Endothelial cell of umbilical vein (primary cell): ENCODE data around the gene DMXL1. TPM values are rescaled to one million over a fixed set of nuclear protein-coding genes. Genes with fewer than 3 reads are reported as not detected.

Source experiments
- BruUV-seq: library from RNA; stranded (reverse); fragments of 400-500 nt; replicated peaks from 2 replicates; lab custom pipeline; 2021; lab: Mats Ljungman, UMichigan
- CTCF ChIA-PET: fragments of 300-600, 350-600 bp; sonication (Branson Sonifier 250); formaldehyde crosslinking; loops from one replicate; lab custom pipeline; 2021; ENCODE audit warnings: antibody characterized with exemption, inconsistent platforms; lab: Charles Lee
- POLR2A ChIA-PET: fragments of 300-600, 350-600 bp; sonication (Branson Sonifier 250); formaldehyde crosslinking; loops from one replicate; lab custom pipeline; 2021; ENCODE audit warnings: antibody characterized with exemption, inconsistent platforms; lab: Charles Lee
- DNase-seq: peaks from one replicate; pipeline ENCODE4 v3.0.0-alpha.2; 2011; ENCODE audit warnings: low read depth, low spot score
- FAIRE-seq: peaks from 2 replicates; lab custom pipeline; 2011; peaks lifted over from hg19 to GRCh38; lab: Jason Lieb, UNC
- H2AFZ ChIP-seq: 2 replicates; pipeline ENCODE4 v1.6.0; 2012; ENCODE audit warnings: low read depth, low read length, control low read depth, inconsistent platforms
- H3K27ac ChIP-seq: 2 replicates; pipeline ENCODE4 v1.5.1; 2011; ENCODE audit warnings: low read depth, mild to moderate bottlenecking, control low read depth, low read length, moderate library complexity; ENCODE audit not compliant: insufficient read depth
- H3K27me3 ChIP-seq, 2 experiments: 2 replicates each; pipeline versions ENCODE4 v1.6.0 to v1.6.1; 2011; ENCODE audit warnings: low read length in 2 of 2, mixed read lengths in 1 of 2; ENCODE audit not compliant: control insufficient read depth in 2 of 2, insufficient read depth in 2 of 2
- H3K36me3 ChIP-seq, 2 experiments: 2 replicates in 1 of 2; 3 replicates in 1 of 2; pipeline ENCODE4 v1.5.1; 2011; ENCODE audit warnings: low read length in 2 of 2, mild to moderate bottlenecking in 1 of 2, moderate library complexity in 1 of 2; ENCODE audit not compliant: control insufficient read depth in 2 of 2, insufficient read depth in 2 of 2; ENCODE audit errors: extremely low read depth in 1 of 2
- H3K4me1 ChIP-seq: 3 replicates; pipeline ENCODE4 v1.5.1; 2011; ENCODE audit warnings: mild to moderate bottlenecking, low read length; ENCODE audit not compliant: control insufficient read depth, insufficient read depth; ENCODE audit errors: extremely low read depth
- H3K4me2 ChIP-seq: 2 replicates; pipeline ENCODE4 v1.6.1; 2011; ENCODE audit warnings: low read length, control low read depth, mixed read lengths; ENCODE audit not compliant: insufficient read depth
- H3K4me3 ChIP-seq, 3 experiments: fragments of 200-600 bp in 1 of 3; sonication (generic), shearing (Covaris generic) in 1 of 3; replicated peaks in 1 of 3; 2 replicates each; pipeline ENCODE4 v1.5.1; 2011 to 2016; ENCODE audit warnings: control low read depth in 3 of 3, low read length in 3 of 3, mild to moderate bottlenecking in 2 of 3, inconsistent platforms in 1 of 3, low read depth in 1 of 3, moderate library complexity in 1 of 3; ENCODE audit not compliant: insufficient read depth in 1 of 3
- H3K79me2 ChIP-seq: 2 replicates; pipeline ENCODE4 v1.6.0; 2012; ENCODE audit warnings: low read length, inconsistent platforms; ENCODE audit not compliant: control insufficient read depth, insufficient read depth
- H3K9ac ChIP-seq: replicated peaks from 2 replicates; pipeline ENCODE3; 2011; ENCODE audit warnings: low read length, control low read depth; ENCODE audit not compliant: insufficient read depth; ENCODE audit errors: extremely low read depth
- H3K9me1 ChIP-seq: replicated peaks from 3 replicates; pipeline ENCODE4 v1.6.0; 2011; ENCODE audit warnings: mild to moderate bottlenecking, low read length; ENCODE audit not compliant: control insufficient read depth, insufficient read depth; ENCODE audit errors: extremely low read depth
- H3K9me3 ChIP-seq: replicated peaks from 2 replicates; pipeline ENCODE4 v1.5.1; 2012; ENCODE audit warnings: low read length, inconsistent platforms; ENCODE audit not compliant: control insufficient read depth, insufficient read depth
- H4K20me1 ChIP-seq: replicated peaks from 2 replicates; pipeline ENCODE3; 2011; ENCODE audit warnings: mild to moderate bottlenecking, low read length; ENCODE audit not compliant: control insufficient read depth, insufficient read depth; ENCODE audit errors: extremely low read depth
- CTCF ChIP-seq, 2 donors: IDR thresholded peaks; 1 replicate in 1 of 2; 2 replicates in 1 of 2; pipeline ENCODE4 v1.5.1; 2011; ENCODE audit warnings: low read length in 2 of 2, mild to moderate bottlenecking in 2 of 2, moderate library complexity in 2 of 2, control low read depth in 1 of 2, inconsistent platforms in 1 of 2, low read depth in 1 of 2; ENCODE audit not compliant: insufficient read depth in 1 of 2; ENCODE audit errors: extremely low read depth in 1 of 2
- EZH2 ChIP-seq: IDR thresholded peaks from 2 replicates; pipeline ENCODE4 v1.6.1; 2012; ENCODE audit warnings: borderline replicate concordance, low read depth, mild to moderate bottlenecking, moderate library complexity, low read length, inconsistent platforms; ENCODE audit not compliant: severe bottlenecking
- FOS ChIP-seq: IDR thresholded peaks from 2 replicates; pipeline ENCODE4 v1.6.1; 2011; ENCODE audit warnings: mild to moderate bottlenecking, low read length, moderate library complexity, borderline replicate concordance; ENCODE audit not compliant: insufficient read depth
- GATA2 ChIP-seq: IDR thresholded peaks from 2 replicates; pipeline ENCODE4 v1.7.0; 2011; ENCODE audit warnings: low read depth, mild to moderate bottlenecking, moderate library complexity, mixed read lengths, low read length; ENCODE audit not compliant: insufficient read length, insufficient read depth
- JUN ChIP-seq: IDR thresholded peaks from 2 replicates; pipeline ENCODE4 v1.6.1; 2011; ENCODE audit warnings: borderline replicate concordance, low read depth; ENCODE audit not compliant: insufficient read length, insufficient read depth
- MAX ChIP-seq: IDR thresholded peaks from 2 replicates; pipeline ENCODE4 v1.6.1; 2011; ENCODE audit not compliant: insufficient read depth, insufficient read length
- MYC ChIP-seq: IDR thresholded peaks from one replicate; pipeline ENCODE4 v1.6.1; 2011; ENCODE audit warnings: mild to moderate bottlenecking, low read depth, low read length
- POLR2A ChIP-seq: IDR thresholded peaks from 2 replicates; pipeline ENCODE4 v1.6.1; 2012; ENCODE audit warnings: low read depth, mild to moderate bottlenecking, control low read depth, low read length
- POLR2AphosphoS5 ChIP-seq: IDR thresholded peaks from 2 replicates; pipeline ENCODE4 v1.6.1; 2012; ENCODE audit warnings: low read depth, mild to moderate bottlenecking, control low read depth, low read length, moderate library complexity; ENCODE audit not compliant: insufficient read depth
- dilution Hi-C: fragments of 300-500 bp; cut with MboI; formaldehyde crosslinking; loops from one replicate; pipeline ENCODE4 v1.15.0; 2019; ENCODE audit warnings: low sequenced_read_pairs; ENCODE audit not compliant: extremely low pct_ligation_motif_present
- intact Hi-C: fragments of 100-400 bp; cut with micrococcal nuclease; formaldehyde crosslinking; loops from one replicate; pipeline ENCODE4 v1.10.0; 2022
- polyA plus RNA-seq, 4 experiments: library from polyadenylated mRNA; depleted of rRNA in 3 of 4; stranded (reverse) in 3 of 4; unstranded in 1 of 4; fragments of >200 nt; gene quantifications; 2 replicates each; pipeline versions ENCODE4 v1.2.1 to v1.2.3, GENCODE V29; 2011 to 2012; ENCODE audit warnings: missing spikeins in 1 of 4
- total RNA-seq: library from RNA; stranded (reverse); gene quantifications from 2 replicates; pipeline ENCODE4 v1.2.3, GENCODE V29; 2021

The DMXL1 gene
- total and polyA plus RNA-seq, 2 donors (not counting 3 experiments of a cell fraction or from before 2014, with no cell fraction given): 5.4 to 24.7 TPM

GRCh38 chr5:119255571-119256356, 184.9 kb downstream of the DMXL1 start:
- no peak overlapping the region for H3K27ac ChIP-seq
- BruUV-seq: no TSS peak
- H3K27me3 ChIP-seq: no peaks in the 10 kb centered on the region
- no peaks in the 10 kb centered on the region for H3K79me2 ChIP-seq
- H3K9ac ChIP-seq: no peak overlapping the region
- dilution Hi-C loops: no loop called here
- DNase-seq: peak; percentile 28
- H3K4me1 ChIP-seq: no peaks in the 10 kb centered on the region
- TF ChIP-seq JUN (no peak), CTCF (IDR thresholded peaks at IDR 0.05; ENCODE audit: extremely low read depth in 1 of 2, insufficient read depth in 1 of 2, low read depth in 1 of 2, low read length in 2 of 2) (peak; percentile 45 to 52)
- ChIA-PET CTCF (interaction anchor here (1.0 to 5.3 kb wide), 10 partner anchors 8 to 267 kb away, joined by 3 to 44 read pairs (median 6); partner anchors contain the start of genes DMXL1 and DTWD2), POLR2A (no interaction called here)
- no peaks in the 10 kb centered on the region for H4K20me1 ChIP-seq
- H2AFZ ChIP-seq: no peak overlapping the region
- no peaks in the 10 kb centered on the region for H3K36me3 ChIP-seq
- intact Hi-C loops: loop anchor here (1.0 kb wide), 3 partner anchors 156 to 267 kb away; partner anchors contain the start of gene DTWD2
- H3K4me3 ChIP-seq: no peak overlapping the region
- peak; percentile 74 for FAIRE-seq
- no peaks in the 10 kb centered on the region for H3K9me1 ChIP-seq
- H3K9me3 ChIP-seq: no peaks in the 10 kb centered on the region
- H3K4me2 ChIP-seq: no peak overlapping the region

GRCh38 chr5:119257613-119258012, 186.7 kb downstream of the DMXL1 start:
- H2AFZ ChIP-seq: no peak overlapping the region
- no peak overlapping the region for H3K4me3 ChIP-seq
- no peaks in the 10 kb centered on the region for H3K9me3 ChIP-seq
- ChIA-PET POLR2A (no interaction called here), CTCF (interaction anchor here (4.7 to 5.3 kb wide), 2 partner anchors 154 to 269 kb away, joined by 25 to 44 read pairs; partner anchors contain the start of gene DTWD2)
- DNase-seq (no peak), FAIRE-seq (no peak)
- H3K27ac ChIP-seq: no peak overlapping the region
- TF ChIP-seq FOS (no peak), MAX (no peak), EZH2 (no peak), POLR2A (no peak), CTCF (IDR thresholded peaks at IDR 0.05; ENCODE audit: extremely low read depth in 1 of 2, insufficient read depth in 1 of 2, low read depth in 1 of 2, low read length in 2 of 2) (no peak), GATA2 (no peak), JUN (no peak), MYC (no peak), POLR2AphosphoS5 (no peak)
- no peaks in the 10 kb centered on the region for H3K36me3 ChIP-seq
- H3K27me3 ChIP-seq: no peaks in the 10 kb centered on the region
- H3K4me2 ChIP-seq: no peak overlapping the region
- H3K79me2 ChIP-seq: no peaks in the 10 kb centered on the region
- BruUV-seq: no TSS peak
- H3K9ac ChIP-seq: no peak overlapping the region
- intact Hi-C loops: no loop called here
- H4K20me1 ChIP-seq: no peaks in the 10 kb centered on the region
- no peaks in the 10 kb centered on the region for H3K9me1 ChIP-seq
- no peaks in the 10 kb centered on the region for H3K4me1 ChIP-seq
- dilution Hi-C loops: no loop called here
